HepG2 (cell line): Measurements from ENCODE around the gene VEGFC. TPM values are rescaled to one million over a fixed set of nuclear protein-coding genes. Genes with fewer than 3 reads are reported as not detected.

Source experiments
- ATAC-seq: fragments of 200-7000 bp; cut with Tn5 transposase; 3 replicates; pipeline ENCODE4 v1.9.1; 2020; ENCODE audit warnings: mild to moderate bottlenecking, moderate library complexity
- BruUV-seq: library from RNA; stranded (reverse); fragments of 400-500 nt; replicated peaks from 2 replicates; lab custom pipeline; 2021; lab: Mats Ljungman, UMichigan
- CTCF ChIA-PET: fragments of 300-600 bp; formaldehyde crosslinking; extraction: SDS; loops from one replicate; lab custom pipeline; 2021; ENCODE audit warnings: low total read pairs, inconsistent platforms, low intra/inter-chr PET ratio; lab: Yijun Ruan, JAX
- POLR2A ChIA-PET: fragments of 350-600 bp; sonication (Branson Sonifier 250); formaldehyde crosslinking; loops from one replicate; lab custom pipeline; 2020; ENCODE audit warnings: antibody characterized with exemption, inconsistent platforms; lab: Yijun Ruan, JAX
- DNase-seq: peaks from one replicate; pipeline ENCODE4 v3.0.0-alpha.2; 2015; ENCODE audit warnings: low spot score
- FAIRE-seq: peaks from 3 replicates; lab custom pipeline; 2011; peaks lifted over from hg19 to GRCh38; lab: Jason Lieb, UNC
- H2AFZ ChIP-seq: one replicate; pipeline ENCODE4 v1.6.1; 2011; ENCODE audit warnings: low read length, inconsistent platforms
- H3K27ac ChIP-seq: fragments of 300-600 bp; 3 replicates; pipeline ENCODE4 v1.8.0; 2011; ENCODE audit warnings: mixed run types, mild to moderate bottlenecking, mixed read lengths, low read length, inconsistent platforms; ENCODE audit not compliant: insufficient read depth; ENCODE audit errors: extremely low read length
- H3K27me3 ChIP-seq, 2 experiments: fragments of 200-600 bp in 1 of 2; 2 replicates in 1 of 2; 3 replicates in 1 of 2; pipeline versions ENCODE4 v1.6.0 to v1.8.0; 2011; ENCODE audit warnings: low read length in 2 of 2, mild to moderate bottlenecking in 2 of 2, moderate library complexity in 2 of 2, inconsistent platforms in 1 of 2; ENCODE audit not compliant: insufficient read depth in 2 of 2, control insufficient read depth in 1 of 2
- H3K36me3 ChIP-seq, 2 experiments: fragments of 200-600 bp in 1 of 2; replicated peaks in 1 of 2; 2 replicates in 1 of 2; 3 replicates in 1 of 2; pipeline versions ENCODE4 v1.5.1 to v1.8.0; 2011; ENCODE audit warnings: low read length in 2 of 2, inconsistent platforms in 1 of 2; ENCODE audit not compliant: insufficient read depth in 2 of 2, control insufficient read depth in 1 of 2
- H3K4me1 ChIP-seq: 2 replicates; pipeline ENCODE4 v1.5.1; 2012; ENCODE audit warnings: low read length, inconsistent platforms; ENCODE audit not compliant: insufficient read depth
- H3K4me2 ChIP-seq: 2 replicates; pipeline ENCODE4 v1.6.0; 2011; ENCODE audit warnings: low read depth, low read length, inconsistent platforms
- H3K4me3 ChIP-seq, 3 experiments: fragments of 200-600 bp in 1 of 3; sonication (generic), shearing (Covaris generic) in 1 of 3; replicated peaks in 1 of 3; 2 replicates each; pipeline ENCODE4 v1.5.1; 2011 to 2016; ENCODE audit warnings: low read length in 3 of 3, inconsistent platforms in 2 of 3, low read depth in 2 of 3, mild to moderate bottlenecking in 2 of 3, control low read depth in 1 of 3, mixed read lengths in 1 of 3; ENCODE audit not compliant: insufficient read depth in 1 of 3
- H3K79me2 ChIP-seq: one replicate; pipeline ENCODE4 v1.6.1; 2011; ENCODE audit warnings: low read length, inconsistent platforms; ENCODE audit not compliant: insufficient read depth
- H3K9ac ChIP-seq: 2 replicates; pipeline ENCODE4 v1.6.0; 2011; ENCODE audit warnings: mild to moderate bottlenecking, low read depth, low read length, inconsistent platforms; ENCODE audit not compliant: insufficient read depth
- H3K9me3 ChIP-seq: 2 replicates; pipeline ENCODE4 v1.5.1; 2012; ENCODE audit warnings: mild to moderate bottlenecking, low read length
- H4K20me1 ChIP-seq: 2 replicates; pipeline ENCODE4 v1.6.0; 2011; ENCODE audit warnings: inconsistent platforms, mild to moderate bottlenecking, low read length, moderate library complexity; ENCODE audit not compliant: insufficient read depth
- FOXP1 ChIP-seq, 2 experiments: fragments of 450-650 bp in 1 of 2; IDR thresholded peaks; 2 replicates each; pipeline ENCODE4 v1.6.1; 2017 to 2018; ENCODE audit warnings: antibody characterized with exemption in 1 of 2
- JARID2 ChIP-seq: sonication (generic); formaldehyde crosslinking; IDR thresholded peaks from 2 replicates; pipeline ENCODE4 v1.8.1; 2023; ENCODE audit warnings: missing genetic modification reagents, inconsistent platforms; ENCODE audit not compliant: insufficient replicate concordance
- MIER3 ChIP-seq: IDR thresholded peaks from 2 replicates; pipeline ENCODE4 v1.6.1; 2016; ENCODE audit warnings: missing compliant biosample characterization, borderline replicate concordance
- THAP11 ChIP-seq: IDR thresholded peaks from 2 replicates; pipeline ENCODE4 v1.6.1; 2016; ENCODE audit warnings: missing biosample characterization, missing genetic modification reagents
- ZFP36L1 ChIP-seq: sonication (generic); formaldehyde crosslinking; IDR thresholded peaks from 2 replicates; pipeline ENCODE4 v1.8.0; 2022; ENCODE audit warnings: mild to moderate bottlenecking, missing genetic modification reagents, moderate library complexity
- ZNF207 ChIP-seq: fragments of 450-650 bp; IDR thresholded peaks from 2 replicates; pipeline ENCODE4 v1.6.1; 2016; ENCODE audit warnings: antibody characterized with exemption, borderline replicate concordance
- ZNF614 ChIP-seq: IDR thresholded peaks from 2 replicates; pipeline ENCODE4 v1.6.1; 2018; ENCODE audit warnings: missing biosample characterization, missing genetic modification reagents, inconsistent platforms, borderline replicate concordance
- WGBS: methylation state at CpG from one replicate; pipeline ENCODE4 v1.1.6; 2017; ENCODE audit warnings: low lambda C conversion rate; 5-methylcytosine and 5-hydroxymethylcytosine counted together
- in situ Hi-C: cut with HindIII; loops from 2 replicates; pipeline ENCODE4 v1.10.0; 2017; ENCODE audit warnings: low pct_unique_long_range_greater_than_20kb; ENCODE audit not compliant: extremely low pct_ligation_motif_present
- intact Hi-C: fragments of 100-400 bp; cut with micrococcal nuclease; formaldehyde crosslinking; loops from one replicate; pipeline ENCODE4 v1.10.0; 2022; ENCODE audit not compliant: unreplicated experiment
- polyA plus RNA-seq, 8 experiments: library from polyadenylated mRNA; depleted of rRNA in 3 of 8; stranded (reverse) in 7 of 8; unstranded in 1 of 8; fragments of >200 nt; fragmentation: Illumina TruSeq in 4 of 8; extraction: Trizol in 4 of 8; gene quantifications; 2 replicates each; pipeline versions ENCODE4 v1.2.1 to v1.2.3, GENCODE V29; 2011 to 2016; ENCODE audit warnings: low read depth in 4 of 8, missing spikeins in 1 of 8, mixed read lengths in 1 of 8; ENCODE audit not compliant: insufficient read depth in 1 of 8
- total RNA-seq, 5 experiments: library from RNA; depleted of rRNA; stranded (reverse); fragments of >200 nt; fragmentation: Illumina TruSeq; extraction: Trizol; gene quantifications; 2 replicates each; pipeline ENCODE4 v1.2.3, GENCODE V29; 2016; ENCODE audit warnings: low read depth in 1 of 5
- TF ChIP-seq, protein P1 (sequence below), 2 experiments: fragments of 450-650 bp in 1 of 2; sonication (generic) in 1 of 2; formaldehyde crosslinking; IDR thresholded peaks; 2 replicates each; pipeline versions ENCODE4 v1.5.0 to v1.8.0; 2020 to 2022; ENCODE audit warnings: mild to moderate bottlenecking in 1 of 2, missing genetic modification reagents in 1 of 2
- TF ChIP-seq, protein P2 (sequence below): sonication (generic); formaldehyde crosslinking; IDR thresholded peaks from 2 replicates; pipeline ENCODE4 v1.8.0; 2022; ENCODE audit warnings: low read depth, missing genetic modification reagents

VEGFC gene
- total and polyA plus RNA-seq, 2 of the 13 experiments (the other 11 are each of a cell fraction or from before 2014, with no cell fraction given), result not detected

DNA sequence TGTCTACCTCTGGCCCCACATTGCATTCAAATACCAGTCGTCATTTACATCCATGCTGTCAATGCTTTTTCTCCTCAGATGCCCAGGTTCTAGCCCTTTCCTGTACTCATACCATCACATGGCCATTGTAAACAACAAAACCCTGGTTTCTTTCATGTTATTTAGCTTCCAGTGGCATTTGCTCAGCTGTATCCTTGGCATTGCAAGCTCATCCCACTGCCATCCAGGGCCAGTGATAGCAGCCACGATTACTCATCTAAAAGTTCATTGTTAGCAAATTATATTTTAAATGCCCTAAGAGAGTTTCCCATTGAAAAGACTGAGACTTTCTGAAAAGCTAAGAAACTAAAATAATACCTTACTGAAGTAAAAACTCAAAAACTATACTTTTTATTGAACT is 34.0 kb downstream of the VEGFC start:
- no peak overlapping the region for H3K4me2 ChIP-seq
- in situ Hi-C loops (no loop called here), intact Hi-C loops (no loop called here)
- TF ChIP-seq JARID2 (no peak), ZNF614 (no peak), THAP11 (CRISPR knock-in tag) (no peak), ZFP36L1 (CRISPR knock-in tag) (no peak), ZNF207 (no peak), MIER3 (CRISPR knock-in tag) (no peak), FOXP1 (IDR thresholded peaks at IDR 0.05) (no peak), FOXP1 (CRISPR knock-in tag; IDR thresholded peaks at IDR 0.05) (no peak)
- TF ChIP-seq, protein P1, sequence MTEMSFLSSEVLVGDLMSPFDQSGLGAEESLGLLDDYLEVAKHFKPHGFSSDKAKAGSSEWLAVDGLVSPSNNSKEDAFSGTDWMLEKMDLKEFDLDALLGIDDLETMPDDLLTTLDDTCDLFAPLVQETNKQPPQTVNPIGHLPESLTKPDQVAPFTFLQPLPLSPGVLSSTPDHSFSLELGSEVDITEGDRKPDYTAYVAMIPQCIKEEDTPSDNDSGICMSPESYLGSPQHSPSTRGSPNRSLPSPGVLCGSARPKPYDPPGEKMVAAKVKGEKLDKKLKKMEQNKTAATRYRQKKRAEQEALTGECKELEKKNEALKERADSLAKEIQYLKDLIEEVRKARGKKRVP (CRISPR knock-in tag; IDR thresholded peaks at IDR 0.05), result no peak
- TF ChIP-seq, protein P2, sequence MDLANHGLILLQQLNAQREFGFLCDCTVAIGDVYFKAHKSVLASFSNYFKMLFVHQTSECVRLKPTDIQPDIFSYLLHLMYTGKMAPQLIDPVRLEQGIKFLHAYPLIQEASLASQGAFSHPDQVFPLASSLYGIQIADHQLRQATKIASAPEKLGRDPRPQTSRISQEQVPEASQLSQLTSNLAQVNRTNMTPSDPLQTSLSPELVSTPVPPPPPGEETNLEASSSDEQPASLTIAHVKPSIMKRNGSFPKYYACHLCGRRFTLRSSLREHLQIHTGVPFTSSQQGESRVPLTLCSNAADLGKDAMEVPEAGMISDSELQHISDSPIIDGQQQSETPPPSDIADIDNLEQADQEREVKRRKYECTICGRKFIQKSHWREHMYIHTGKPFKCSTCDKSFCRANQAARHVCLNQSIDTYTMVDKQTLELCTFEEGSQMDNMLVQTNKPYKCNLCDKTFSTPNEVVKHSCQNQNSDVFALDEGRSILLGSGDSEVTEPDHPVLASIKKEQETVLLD (CRISPR knock-in tag), result no peak
- no peak overlapping the region for H3K27ac ChIP-seq
- no peak for FAIRE-seq
- H3K27me3 ChIP-seq, result no peaks in the 10 kb centered on the region
- no peak overlapping the region for H2AFZ ChIP-seq
- ChIA-PET POLR2A (no interaction called here), CTCF (no interaction called here)
- no peaks in the 10 kb centered on the region for H3K36me3 ChIP-seq
- H3K9ac ChIP-seq, result no peak overlapping the region
- H4K20me1 ChIP-seq, result no peaks in the 10 kb centered on the region
- BruUV-seq, result no TSS peak
- 1% methylated on average over 2 of the region's 2 CpGs for WGBS
- no peak for ATAC-seq
- H3K4me3 ChIP-seq, result no peak overlapping the region
- no peaks in the 10 kb centered on the region for H3K79me2 ChIP-seq
- H3K9me3 ChIP-seq, result no peaks in the 10 kb centered on the region
- no peak for DNase-seq
- no peaks in the 10 kb centered on the region for H3K4me1 ChIP-seq
